Natural killer cell (primary cell): Measurements from ENCODE around the gene MARK2. TPM values are rescaled to one million over a fixed set of nuclear protein-coding genes. Genes with fewer than 3 reads are reported as not detected.
A peak's percentile ranks its signal among the peaks of the same experiment; 100 is the strongest.

Experiments used
- ATAC-seq, 3 donors: fragments of 150-1000 bp in 2 of 3; fragments of 200-7000 bp in 1 of 3; cut with Tn5 transposase; 1 replicate in 1 of 3; 2 replicates in 2 of 3; pipeline ENCODE4 v1.10.0; 2021; ENCODE audit warnings: mild to moderate bottlenecking in 2 of 3, moderate library complexity in 2 of 3
- DNase-seq, 2 donors: peaks; one replicate each; pipeline versions ENCODE4 v3.0.0 to v3.0.0-alpha.2; 2013 to 2021; ENCODE audit warnings: mixed read lengths in 1 of 2
- H3K27ac ChIP-seq: one replicate; pipeline ENCODE4 v1.5.1; 2013; ENCODE audit warnings: mild to moderate bottlenecking, low read length
- H3K27me3 ChIP-seq: one replicate; pipeline ENCODE4 v1.6.1; 2013; ENCODE audit warnings: low read length; ENCODE audit not compliant: control insufficient read depth, insufficient read depth
- H3K36me3 ChIP-seq: one replicate; pipeline ENCODE4 v1.6.1; 2013; ENCODE audit warnings: low read length; ENCODE audit not compliant: control insufficient read depth, insufficient read depth
- H3K4me1 ChIP-seq: one replicate; pipeline ENCODE4 v1.6.1; 2013; ENCODE audit warnings: low read length; ENCODE audit not compliant: control insufficient read depth, insufficient read depth
- H3K4me3 ChIP-seq: one replicate; pipeline ENCODE4 v1.5.1; 2013; ENCODE audit warnings: low read length
- H3K9me3 ChIP-seq: one replicate; pipeline ENCODE4 v1.6.1; 2013; ENCODE audit warnings: low read length; ENCODE audit not compliant: control insufficient read depth, insufficient read depth
- H3K27ac Mint-ChIP-seq, 2 donors: one replicate each; pipeline ENCODE4 v1.8.0; 2022; ENCODE audit warnings: mild to moderate bottlenecking in 2 of 2, mixed read lengths in 2 of 2, moderate library complexity in 1 of 2
- H3K27me3 Mint-ChIP-seq, 2 donors: one replicate each; pipeline ENCODE4 v1.8.0; 2022; ENCODE audit warnings: low read depth in 2 of 2, mixed read lengths in 2 of 2
- H3K36me3 Mint-ChIP-seq: one replicate; pipeline ENCODE4 v1.8.0; 2022; ENCODE audit warnings: mixed read lengths
- H3K4me1 Mint-ChIP-seq, 2 donors: one replicate each; pipeline ENCODE4 v1.8.0; 2022; ENCODE audit warnings: mixed read lengths in 2 of 2
- H3K4me3 Mint-ChIP-seq: one replicate; pipeline ENCODE4 v1.8.0; 2022; ENCODE audit warnings: mild to moderate bottlenecking, moderate library complexity, mixed read lengths
- H3K9me3 Mint-ChIP-seq, 2 donors: one replicate each; pipeline ENCODE4 v1.8.0; 2022; ENCODE audit warnings: mixed read lengths in 2 of 2
- CTCF ChIP-seq: fragments of 200-600 bp; IDR thresholded peaks from one replicate; pipeline ENCODE4 v1.8.0; 2022; ENCODE audit warnings: antibody characterized with exemption
- WGBS: methylation state at CpG from one replicate; pipeline ENCODE4 v1.1.7; 2013; ENCODE audit warnings: missing lambda C conversion rate; ENCODE audit not compliant: insufficient coverage; 5-methylcytosine and 5-hydroxymethylcytosine counted together
- intact Hi-C: fragments of 100-400 bp; cut with micrococcal nuclease; formaldehyde crosslinking; loops from one replicate; pipeline ENCODE4 v1.14.2; 2022
- total RNA-seq, 4 donors: library from RNA; stranded (reverse); fragments of 120-200 nt in 1 of 4; gene quantifications; one replicate each; pipeline versions ENCODE4 v1.2.3 to v1.2.4, GENCODE V29; 2013 to 2022

The MARK2 gene
- total RNA-seq, 3 donors from 2014 or later (not counting 1 experiment from before 2014, with no cell fraction given), result 63.8 to 88.4 (median 80.2) TPM

- H3K9me3 ChIP-seq, result no peaks in the 10 kb centered on the region
- peak within 1 kb of the TSS; percentile 66 for H3K4me3 ChIP-seq
Measured at GRCh38 chr11:63938479-63939396, 99.8 kb downstream of the MARK2 start, which contains the start of gene NAA40. Gene NAA40, plus strand, starts transcription at chr11:63939002. Its CDS starts 95 bp downstream, at chr11:63939097.

GRCh38 chr11:63939397-63939891 is 100.5 kb downstream of the MARK2 start:
- H3K36me3 Mint-ChIP-seq, result no peaks in the 10 kb centered on the region
- H3K27me3 ChIP-seq, result no peaks in the 10 kb centered on the region
- TF ChIP-seq CTCF, result no peak
- H3K4me3 Mint-ChIP-seq, result peak overlapping the region; percentile 89
- no peaks in the 10 kb centered on the region for H3K9me3 ChIP-seq
- intact Hi-C loops, result loop anchor here (2.0 to 5.0 kb wide), 3 partner anchors 51 to 101 kb away; partner anchors contain the start of gene MARK2
- H3K4me1 Mint-ChIP-seq, result peaks cover 30 to 31% of the 10 kb centered on the region in 2 donors
- DNase-seq (no peak), ATAC-seq (no peak)
- peaks cover 19% of the 10 kb centered on the region for H3K4me1 ChIP-seq
- H3K4me3 ChIP-seq, result peak overlapping the region; percentile 66
- 5% methylated on average over 26 of the region's 26 CpGs for WGBS
- H3K36me3 ChIP-seq, result no peaks in the 10 kb centered on the region
- H3K27ac ChIP-seq, result peak overlapping the region; percentile 65
- H3K27me3 Mint-ChIP-seq, result no peaks in the 10 kb centered on the region
- no peaks in the 10 kb centered on the region for H3K9me3 Mint-ChIP-seq
- H3K27ac Mint-ChIP-seq, result peak overlapping the region; percentile 83 to 91

More at GRCh38 chr11:63938479-63939396, 99.8 kb downstream of the MARK2 start, which contains the start of gene NAA40:
- Mint-ChIP-seq H3K9me3 (no peaks in the 10 kb centered on the region), H3K4me1 (peaks cover 30 to 31% of the 10 kb centered on the region in 2 donors), H3K27ac (peak within 1 kb of the TSS; percentile 83 to 91), H3K36me3 (no peaks in the 10 kb centered on the region), H3K27me3 (no peaks in the 10 kb centered on the region), H3K4me3 (peak within 1 kb of the TSS; percentile 89)
- peak; percentile 89 to 94 (median 91) for ATAC-seq
- intact Hi-C loops, result loop anchor here (2.0 to 5.0 kb wide), 3 partner anchors 50 to 100 kb away; partner anchors contain the start of gene MARK2
- H3K27ac ChIP-seq, result peak within 1 kb of the TSS; percentile 70
- DNase-seq, result peak; percentile 91 to 97
- peaks cover 19% of the 10 kb centered on the region for H3K4me1 ChIP-seq
- WGBS, result under 1% methylated on average over 86 of the region's 92 CpGs
- no peaks in the 10 kb centered on the region for H3K36me3 ChIP-seq
- no peak for TF ChIP-seq CTCF
- H3K27me3 ChIP-seq, result no peaks in the 10 kb centered on the region

- Mint-ChIP-seq H3K27ac (peak overlapping the region; percentile 71 to 83), H3K4me1 (peaks cover 30 to 31% of the 10 kb centered on the region in 2 donors), H3K36me3 (no peaks in the 10 kb centered on the region), H3K27me3 (no peaks in the 10 kb centered on the region), H3K9me3 (no peaks in the 10 kb centered on the region), H3K4me3 (peak overlapping the region; percentile 89)
- Histone ChIP-seq H3K4me1 (peaks cover 22% of the 10 kb centered on the region), H3K27ac (peak overlapping the region; percentile 31), H3K9me3 (no peaks in the 10 kb centered on the region), H3K27me3 (no peaks in the 10 kb centered on the region), H3K36me3 (no peaks in the 10 kb centered on the region), H3K4me3 (no peak overlapping the region)
- 51% methylated on average over 6 of the region's 6 CpGs for WGBS
- intact Hi-C loops, result no loop called here
- TF ChIP-seq CTCF, result no peak
- no peak for DNase-seq
- no peak for ATAC-seq
Measured at GRCh38 chr11:63940786-63941185, 101.9 kb downstream of the MARK2 start.
